ENCODE data around the gene SLC32A1.

Gene SLC32A1

DNA sequence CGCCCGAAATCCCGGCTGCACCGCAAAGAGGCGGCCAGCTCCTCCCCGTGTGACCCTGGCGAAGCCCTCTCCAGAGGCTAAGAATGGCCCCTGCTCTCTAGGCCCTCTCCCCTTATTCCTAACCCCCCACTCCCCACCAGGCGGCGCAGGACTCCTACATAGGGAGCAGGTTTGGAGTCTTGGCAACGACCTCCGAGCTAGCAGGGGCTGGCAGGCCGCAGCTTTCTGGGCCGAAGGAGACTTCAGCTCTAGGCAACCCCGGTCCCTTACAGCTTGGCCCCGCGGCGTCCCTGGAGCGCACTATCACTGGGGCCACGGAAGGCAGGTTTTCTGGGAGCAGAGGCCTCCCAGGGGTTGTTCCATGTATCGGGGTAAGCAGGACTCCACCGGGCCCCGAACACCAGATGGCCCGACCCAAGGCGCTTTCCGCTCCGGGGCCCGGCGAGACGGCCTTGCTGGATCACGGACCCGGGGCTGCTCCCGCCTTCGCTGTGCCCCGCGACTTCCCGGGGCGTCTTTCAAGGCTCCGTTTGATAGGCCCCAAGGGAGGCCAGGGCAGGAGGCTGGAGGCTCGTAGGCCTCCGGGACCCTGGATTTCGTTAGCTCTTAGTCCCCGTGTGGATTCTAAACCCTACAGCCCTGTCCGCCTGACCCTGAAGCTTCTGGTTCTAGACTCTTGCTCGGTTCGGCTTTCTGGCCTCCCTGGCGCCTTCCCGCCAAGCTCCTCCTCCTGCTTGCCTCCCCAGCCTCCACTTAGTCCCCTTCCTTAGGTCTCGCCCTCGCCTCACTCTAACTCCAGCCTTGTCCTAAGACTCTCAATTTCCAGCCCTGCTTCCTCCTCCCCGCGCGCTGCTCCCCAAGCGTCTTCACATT, 1.9 kb downstream of the SLC32A1 start:
- no peak for FAIRE-seq

DNA sequence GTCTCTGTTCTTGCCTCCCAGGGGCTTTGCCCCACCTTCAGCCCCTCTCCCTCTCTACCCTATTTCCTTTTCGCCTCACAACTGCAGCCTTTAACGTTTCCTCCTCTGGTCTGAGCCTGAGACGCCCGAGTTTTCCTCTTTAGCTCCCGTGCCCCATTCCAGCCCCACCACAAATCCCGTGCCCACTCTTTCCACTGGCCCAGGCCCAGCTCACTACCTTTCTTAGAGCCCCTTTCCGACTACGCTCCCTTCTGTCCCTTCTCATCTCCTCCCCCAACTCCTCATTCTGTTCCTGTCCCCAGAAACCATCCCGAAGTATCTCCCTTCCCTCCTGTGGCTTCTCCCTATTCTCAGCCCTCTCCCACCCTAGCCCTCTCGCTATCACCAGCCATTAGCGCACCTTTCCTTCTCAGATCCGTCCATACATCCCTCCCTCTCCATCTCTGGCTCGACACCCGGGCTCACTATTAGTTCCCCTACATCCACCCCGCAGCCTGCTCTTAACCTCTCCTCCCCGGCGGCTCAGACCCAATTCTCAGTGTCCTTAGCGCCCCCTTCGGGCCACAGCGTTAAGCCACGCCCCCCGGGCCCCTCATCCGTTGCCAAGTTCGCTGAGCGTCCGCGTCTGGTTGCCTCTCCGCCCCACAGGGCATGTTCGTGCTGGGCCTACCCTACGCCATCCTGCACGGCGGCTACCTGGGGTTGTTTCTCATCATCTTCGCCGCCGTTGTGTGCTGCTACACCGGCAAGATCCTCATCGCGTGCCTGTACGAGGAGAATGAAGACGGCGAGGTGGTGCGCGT, 2.7 kb downstream of the SLC32A1 start:
- FAIRE-seq = no peak

DNA sequence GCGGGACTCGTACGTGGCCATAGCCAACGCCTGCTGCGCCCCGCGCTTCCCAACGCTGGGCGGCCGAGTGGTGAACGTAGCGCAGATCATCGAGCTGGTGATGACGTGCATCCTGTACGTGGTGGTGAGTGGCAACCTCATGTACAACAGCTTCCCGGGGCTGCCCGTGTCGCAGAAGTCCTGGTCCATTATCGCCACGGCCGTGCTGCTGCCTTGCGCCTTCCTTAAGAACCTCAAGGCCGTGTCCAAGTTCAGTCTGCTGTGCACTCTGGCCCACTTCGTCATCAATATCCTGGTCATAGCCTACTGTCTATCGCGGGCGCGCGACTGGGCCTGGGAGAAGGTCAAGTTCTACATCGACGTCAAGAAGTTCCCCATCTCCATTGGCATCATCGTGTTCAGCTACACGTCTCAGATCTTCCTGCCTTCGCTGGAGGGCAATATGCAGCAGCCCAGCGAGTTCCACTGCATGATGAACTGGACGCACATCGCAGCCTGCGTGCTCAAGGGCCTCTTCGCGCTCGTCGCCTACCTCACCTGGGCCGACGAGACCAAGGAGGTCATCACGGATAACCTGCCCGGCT, 3.4 kb downstream of the SLC32A1 start:
- no peak for FAIRE-seq

DNA sequence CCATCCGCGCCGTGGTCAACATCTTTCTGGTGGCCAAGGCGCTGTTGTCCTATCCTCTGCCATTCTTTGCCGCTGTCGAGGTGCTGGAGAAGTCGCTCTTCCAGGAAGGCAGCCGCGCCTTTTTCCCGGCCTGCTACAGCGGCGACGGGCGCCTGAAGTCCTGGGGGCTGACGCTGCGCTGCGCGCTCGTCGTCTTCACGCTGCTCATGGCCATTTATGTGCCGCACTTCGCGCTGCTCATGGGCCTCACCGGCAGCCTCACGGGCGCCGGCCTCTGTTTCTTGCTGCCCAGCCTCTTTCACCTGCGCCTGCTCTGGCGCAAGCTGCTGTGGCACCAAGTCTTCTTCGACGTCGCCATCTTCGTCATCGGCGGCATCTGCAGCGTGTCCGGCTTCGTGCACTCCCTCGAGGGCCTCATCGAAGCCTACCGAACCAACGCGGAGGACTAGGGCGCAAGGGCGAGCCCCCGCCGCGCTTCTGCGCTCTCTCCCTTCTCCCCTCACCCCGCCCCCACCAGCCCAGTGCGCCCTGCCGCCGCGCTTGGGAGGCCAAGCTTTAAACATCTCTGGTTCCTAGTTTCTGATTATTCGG, 4.0 kb downstream of the SLC32A1 start:
- FAIRE-seq = no peak

DNA sequence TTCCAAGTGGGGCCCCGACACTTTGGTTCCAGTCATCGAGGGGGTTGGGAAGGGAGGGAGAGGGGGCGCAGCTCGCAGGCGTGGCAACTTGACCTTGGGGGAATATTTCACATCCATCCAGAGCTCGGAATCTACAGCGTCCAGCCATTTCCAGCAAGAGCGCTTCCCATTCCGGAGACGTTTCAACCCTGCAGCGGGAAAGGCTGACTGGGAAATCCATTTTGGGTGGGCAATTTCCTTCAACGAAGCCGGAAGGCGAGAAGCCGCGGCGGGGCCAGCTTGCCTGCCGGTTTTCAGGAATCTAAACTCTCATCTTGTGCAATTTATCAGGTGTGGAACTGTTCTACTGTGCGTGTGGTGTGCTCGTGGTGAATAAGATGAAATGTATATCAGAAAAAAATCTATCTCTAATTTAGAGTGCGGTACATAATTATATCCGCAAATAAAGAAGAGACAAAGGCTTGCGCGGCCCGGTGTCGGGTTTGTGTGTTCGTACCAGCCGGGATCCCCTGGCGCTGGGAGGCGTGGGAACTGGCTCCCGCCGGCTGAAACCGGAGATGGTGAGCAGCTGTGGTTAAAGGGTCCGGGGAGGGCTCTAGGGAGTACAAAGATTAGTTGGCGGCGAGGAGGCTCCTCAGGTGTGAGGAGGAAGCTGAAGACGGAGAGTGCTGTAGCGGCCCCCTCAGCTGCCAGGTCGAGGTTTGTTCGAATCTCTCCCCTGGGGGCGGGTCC, 4.8 kb downstream of the SLC32A1 start:
- FAIRE-seq = no peak

DNA sequence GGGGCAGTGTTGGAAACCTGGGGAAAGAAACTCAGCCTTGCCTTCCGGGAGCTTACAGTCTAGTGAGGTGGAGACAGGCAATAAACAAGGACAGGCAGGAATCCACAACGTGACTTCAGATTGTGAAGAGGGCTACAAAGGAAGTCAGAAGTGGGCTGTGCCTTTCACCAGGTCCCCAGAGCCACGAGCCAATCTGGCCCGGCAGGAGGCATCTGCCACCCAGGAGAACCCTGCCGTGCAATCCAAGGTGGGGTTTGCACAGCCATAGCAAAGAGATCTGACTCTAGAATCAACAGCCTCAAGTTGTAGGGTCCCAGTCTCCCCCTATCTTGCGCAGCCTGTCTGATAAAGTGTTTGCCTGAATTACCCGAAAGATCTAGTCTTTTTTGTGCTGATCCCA, 5.5 kb downstream of the SLC32A1 start:
- FAIRE-seq = no peak

DNA sequence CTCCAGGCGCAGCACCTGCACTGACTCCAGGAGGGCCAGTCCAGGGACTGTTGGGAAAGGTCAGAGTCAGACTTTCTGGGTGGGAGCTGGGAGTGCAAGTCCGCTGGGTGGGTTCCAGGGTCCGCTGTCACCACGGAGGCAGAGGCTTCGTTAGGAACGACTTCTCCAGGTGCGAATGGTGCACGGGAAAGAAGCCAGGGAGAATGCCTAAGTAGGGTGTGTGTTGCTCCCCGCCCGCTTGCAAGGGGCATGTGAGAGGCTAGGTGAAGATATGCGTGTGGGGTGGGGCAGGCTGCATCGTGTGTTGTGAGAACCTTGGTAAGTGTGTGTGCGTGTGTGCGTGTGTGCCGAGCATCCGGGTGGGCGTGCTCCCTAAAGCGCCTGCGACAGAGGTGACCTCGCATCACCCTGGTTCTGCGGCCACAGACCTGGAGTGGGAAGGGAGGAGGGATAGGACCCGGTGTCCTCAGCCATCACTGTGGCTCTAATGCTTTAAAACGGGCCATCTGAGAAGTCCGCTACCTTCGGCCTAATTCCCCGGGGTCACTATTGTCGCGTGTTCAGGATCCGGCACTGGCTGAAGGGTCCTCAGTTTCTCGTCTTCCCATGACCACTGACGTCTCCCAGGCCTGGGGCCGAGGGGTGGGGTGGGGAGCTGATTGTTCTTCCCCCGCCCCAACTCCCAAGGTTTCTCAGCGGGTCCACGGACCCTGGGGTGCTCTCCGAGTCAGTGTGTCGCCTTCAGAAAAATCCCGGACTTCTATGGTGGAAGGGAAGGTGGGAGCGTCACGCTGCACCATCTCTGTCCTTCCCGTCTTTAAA, 6.1 kb downstream of the SLC32A1 start:
- no peak for FAIRE-seq

DNA sequence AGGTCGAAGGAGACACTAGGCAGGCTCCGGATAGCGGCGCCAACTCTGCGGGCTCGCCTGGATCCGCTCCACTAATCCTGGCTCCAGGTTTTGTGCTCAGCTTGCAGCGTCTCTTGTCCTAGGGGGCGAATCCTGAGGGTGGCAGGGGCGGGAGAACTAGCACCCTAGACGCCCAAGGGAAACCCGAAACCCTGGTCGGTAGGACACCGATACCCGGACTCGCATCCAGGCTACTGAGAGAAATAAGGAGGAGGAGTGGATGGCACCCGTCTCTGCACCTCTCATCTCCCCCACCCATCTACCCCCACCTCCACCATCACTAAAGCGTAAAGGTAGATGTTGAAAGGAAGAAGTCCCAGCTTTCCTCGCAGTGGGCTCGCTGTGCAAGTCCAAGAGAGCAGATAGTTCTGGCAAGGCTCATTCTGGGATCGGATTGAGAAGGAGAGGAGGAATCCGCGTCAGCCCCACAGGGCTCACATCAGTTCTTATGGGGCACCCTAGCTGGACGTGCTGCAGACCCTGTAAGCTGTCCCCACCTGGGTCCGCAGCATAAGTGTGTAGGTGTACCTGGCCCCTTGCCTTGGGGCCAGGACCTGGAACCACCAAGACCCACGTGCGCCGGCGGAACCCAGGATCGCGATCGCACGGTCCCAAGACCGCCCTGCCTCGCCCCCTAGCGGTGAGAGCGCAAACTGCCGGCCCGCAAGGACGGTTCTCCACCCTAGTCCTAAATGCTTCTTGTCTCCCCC, 6.9 kb downstream of the SLC32A1 start:
- no peak for FAIRE-seq

DNA sequence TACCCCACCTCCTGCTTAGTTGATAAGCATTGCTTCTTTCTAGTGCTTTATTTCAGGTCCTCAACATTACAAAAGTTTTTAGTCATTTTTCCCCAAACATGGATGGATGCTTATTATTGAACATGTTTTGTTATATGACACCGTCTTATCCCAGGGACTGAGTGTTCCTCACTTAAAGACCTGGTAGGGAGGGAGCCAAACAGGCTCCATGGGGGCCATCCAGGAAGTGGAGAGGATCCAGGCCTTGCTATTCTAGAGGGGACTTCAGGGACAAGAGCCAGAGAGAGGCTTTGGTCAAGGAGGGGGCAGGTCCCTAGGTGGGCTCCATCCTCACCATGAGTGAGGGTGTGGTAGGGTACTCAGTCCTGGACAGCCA, 7.4 kb downstream of the SLC32A1 start:
- FAIRE-seq = no peak

DNA sequence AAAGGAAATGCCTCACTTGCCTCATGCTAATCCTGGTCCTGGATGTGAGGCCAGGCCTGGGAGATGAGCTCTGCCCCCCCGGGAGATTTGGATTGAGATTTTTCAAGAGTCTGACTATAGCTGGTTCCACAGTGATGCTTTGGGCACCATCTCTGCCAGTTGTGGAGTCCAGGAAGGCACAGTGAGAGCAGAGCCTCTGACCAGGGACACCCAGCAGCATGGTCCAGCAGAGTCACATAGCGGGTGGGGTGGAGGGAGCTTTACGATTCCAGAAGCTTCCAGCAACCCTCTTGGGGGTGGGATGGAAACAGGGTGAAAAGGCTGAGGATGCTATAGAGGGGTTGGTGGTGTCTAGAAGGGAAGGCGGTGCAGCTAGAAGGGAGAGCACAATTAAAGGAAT, 8.7 kb downstream of the SLC32A1 start:
- no peak for FAIRE-seq

DNA sequence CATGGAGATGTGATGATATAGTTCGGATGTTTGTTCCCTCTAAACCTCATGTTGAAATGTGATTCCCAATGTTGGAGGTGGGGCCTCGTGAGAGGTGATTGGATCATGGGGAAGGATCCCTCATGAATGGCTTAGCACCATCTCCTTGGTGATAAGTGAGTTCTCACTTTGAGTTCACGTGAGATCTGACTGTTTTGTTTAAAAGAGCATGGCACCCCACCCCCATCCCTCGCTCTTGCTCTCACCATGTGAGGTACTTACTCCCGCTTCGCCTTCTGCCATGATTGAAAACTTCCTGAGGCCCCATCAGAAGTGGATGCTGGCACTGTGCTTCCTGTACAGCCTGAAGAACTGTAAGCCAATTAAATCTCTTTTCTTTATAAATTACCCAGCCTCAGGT, 10.9 kb downstream of the SLC32A1 start:
- FAIRE-seq = no peak

DNA sequence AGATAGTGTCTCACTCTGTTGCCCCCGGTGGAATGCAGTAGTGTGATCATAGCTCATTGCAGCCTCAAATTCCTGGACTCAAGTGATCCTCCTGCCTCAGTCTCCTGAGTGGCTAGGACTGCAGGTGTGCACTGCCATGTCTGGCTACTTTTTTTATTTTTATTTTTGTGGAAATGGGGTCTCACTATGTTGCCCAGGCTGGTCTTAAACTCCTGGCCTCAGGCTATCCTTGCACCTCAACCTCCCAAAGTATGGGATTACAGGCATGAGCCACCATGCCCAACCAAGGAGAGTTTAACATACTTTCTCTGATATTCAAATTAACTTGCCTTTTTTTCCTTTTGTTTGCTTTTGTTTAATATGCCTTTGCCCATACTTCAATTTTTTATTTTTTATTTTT, 13.6 kb downstream of the SLC32A1 start:
- FAIRE-seq = no peak

DNA sequence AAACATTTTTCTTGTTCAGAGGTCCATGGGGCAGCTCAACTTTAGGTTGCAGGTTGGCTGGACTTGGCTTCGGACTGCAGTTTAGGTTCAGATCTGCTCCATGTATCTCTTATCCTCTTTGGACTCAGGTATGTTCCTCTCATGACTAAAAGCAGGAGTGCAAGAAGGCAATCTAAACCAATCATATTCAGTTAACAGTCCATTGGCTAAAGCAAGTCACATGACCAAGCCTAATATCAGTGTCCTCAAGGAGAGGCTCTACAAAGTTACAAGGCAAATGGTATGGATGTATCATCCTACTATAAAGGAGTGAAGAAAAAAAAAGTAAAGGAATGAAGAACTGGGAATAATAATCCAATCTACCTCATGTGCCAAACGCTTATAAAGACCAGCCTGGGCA, 21.5 kb downstream of the SLC32A1 start:
- no peak for FAIRE-seq

DNA sequence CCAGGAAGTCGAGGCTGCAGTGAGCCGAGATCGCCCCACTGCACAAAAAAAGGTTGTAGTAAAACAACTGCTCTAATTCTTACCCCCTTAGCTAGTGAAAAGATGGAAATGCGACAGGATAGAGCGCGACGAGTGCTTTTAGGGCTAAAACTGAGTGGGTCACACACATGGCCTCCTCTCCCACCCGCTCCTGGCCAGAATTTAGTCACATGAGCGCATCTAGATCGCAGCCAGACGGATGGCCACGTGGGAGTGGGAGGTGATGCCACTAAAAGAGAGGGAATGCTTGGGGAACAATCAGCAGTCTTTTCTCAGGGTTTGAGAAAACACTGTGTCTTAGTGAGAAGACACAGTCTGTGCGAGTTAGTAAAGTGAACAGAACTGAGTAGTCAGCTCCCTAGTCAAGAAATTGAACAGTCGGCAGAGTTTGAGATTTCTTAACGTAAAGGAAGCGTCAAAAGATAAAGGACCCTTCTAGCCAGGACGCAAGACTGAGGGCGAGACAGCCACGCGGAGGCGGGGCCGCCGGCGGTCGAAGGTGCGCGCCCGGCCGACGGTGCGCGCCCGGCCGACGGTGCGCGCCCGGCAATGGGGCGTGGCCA, 23.3 kb downstream of the SLC32A1 start:
- no peak for FAIRE-seq

DNA sequence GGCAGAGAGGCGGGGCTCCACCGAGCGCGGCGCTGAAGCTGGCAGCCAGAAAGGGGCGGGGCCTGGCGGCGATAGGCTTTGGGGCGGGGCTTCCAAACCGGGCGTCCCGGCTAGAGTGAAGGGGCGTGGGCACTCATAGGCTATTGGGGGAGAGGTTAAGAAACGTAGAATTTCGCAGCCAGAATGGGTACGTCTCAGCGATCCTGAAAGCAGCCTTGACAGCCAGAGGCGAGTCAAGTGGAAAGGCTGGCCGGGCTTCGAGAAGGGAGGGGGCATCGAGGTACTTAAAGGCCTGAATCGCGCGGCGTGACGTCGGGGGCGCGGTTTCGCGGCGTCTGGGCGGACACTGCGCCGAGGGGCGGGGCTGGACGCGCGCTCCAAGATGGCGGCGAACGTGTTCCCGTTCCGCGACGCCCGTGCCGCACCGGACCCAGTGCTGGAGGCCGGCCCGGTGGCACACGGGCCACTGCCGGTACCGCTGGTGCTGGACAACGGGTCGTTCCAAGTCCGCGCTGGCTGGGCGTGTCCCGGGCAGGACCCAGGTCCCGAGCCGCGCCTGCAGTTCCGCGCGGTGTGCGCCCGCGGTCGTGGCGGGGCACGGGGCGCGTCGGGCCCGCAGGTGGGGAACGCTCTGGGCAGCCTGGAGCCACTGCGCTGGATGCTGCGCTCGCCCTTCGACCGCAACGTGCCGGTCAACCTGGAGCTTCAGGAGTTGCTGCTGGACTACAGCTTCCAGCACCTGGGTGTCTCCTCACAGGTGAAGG, 24.0 kb downstream of the SLC32A1 start, which contains the start of gene ACTR5:
TSS of gene ACTR5 (plus strand) at position 364 of the 764 bp plus-strand sequence. CDS start at position 383, 19 bp downstream.
- no peak for FAIRE-seq

DNA sequence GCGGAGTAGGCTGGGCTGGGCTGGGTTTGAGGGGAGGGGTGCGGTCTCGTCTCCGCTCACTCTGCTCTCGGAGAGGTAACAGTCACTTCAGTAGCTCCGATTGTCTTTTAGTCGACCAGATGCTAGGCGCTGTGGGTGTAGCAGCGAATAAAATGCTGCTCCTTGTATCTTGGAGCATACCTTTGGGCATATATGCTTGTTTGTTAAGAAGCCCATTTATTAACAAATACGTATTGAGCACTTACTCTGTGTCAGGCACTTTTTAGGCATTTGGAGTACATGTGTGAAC, 24.5 kb downstream of the SLC32A1 start:
- no peak for FAIRE-seq

DNA sequence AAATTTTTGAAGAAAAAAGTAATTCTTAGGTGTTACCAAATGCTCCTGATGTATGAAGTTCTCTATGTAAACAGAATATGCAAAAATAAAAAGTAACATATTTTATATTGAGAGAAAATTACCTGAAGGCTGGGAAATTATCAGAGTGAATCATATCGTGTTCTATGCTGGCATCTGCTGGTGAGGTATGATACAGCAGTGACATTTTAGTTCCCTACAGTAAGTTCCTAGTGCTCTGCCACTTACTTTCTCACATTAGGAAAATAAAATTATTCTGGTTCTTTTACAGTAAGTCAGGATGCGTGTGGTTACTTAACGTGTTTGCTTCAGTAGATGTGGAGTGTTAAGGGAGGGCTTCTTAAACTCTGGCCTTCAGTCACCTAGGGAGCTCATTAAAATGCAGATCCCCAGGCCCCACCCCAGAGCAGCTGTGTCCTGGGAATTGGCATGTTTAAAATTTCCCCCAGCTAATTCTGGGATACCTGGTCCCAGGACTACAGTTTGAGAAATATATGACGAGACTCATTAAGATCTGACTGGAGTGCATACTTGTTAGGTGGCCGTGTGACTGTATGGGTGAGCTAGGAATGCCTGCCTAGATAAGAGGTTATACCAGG, 27.2 kb downstream of the SLC32A1 start:
- peak; percentile 20 for FAIRE-seq

DNA sequence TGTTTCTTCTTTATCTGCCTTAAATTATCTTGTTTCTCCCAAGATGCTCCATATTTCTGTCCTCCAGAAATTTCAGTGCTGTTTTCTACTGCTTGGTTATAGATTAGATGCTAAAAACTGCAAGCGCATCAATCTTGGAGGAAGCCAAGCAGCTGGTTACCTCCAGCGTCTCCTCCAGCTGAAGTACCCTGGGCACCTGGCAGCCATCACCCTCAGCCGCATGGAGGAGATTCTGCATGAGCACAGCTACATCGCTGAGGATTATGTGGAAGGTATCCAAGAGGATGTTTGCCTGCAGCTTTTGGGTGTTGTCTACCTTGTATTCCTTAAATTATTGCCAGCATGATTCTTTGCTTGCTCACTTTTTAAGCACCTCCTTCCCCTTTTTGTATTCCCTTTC, 27.7 kb downstream of the SLC32A1 start:
- no peak for FAIRE-seq

DNA sequence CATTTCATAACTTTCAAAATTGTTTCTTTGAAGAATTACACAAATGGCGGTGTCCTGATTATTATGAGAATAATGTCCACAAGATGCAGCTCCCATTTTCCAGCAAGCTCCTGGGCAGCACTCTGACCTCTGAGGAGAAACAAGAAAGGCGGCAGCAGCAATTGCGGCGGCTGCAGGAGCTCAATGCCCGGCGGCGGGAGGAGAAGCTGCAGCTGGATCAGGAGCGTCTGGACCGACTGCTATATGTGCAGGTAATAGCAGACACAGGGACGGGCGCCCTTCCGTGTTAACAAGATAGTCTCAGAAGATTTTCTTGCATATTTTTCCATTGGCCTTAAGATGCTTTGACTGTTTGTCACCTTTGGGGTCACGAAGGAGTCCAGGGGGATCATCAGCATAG, 30.6 kb downstream of the SLC32A1 start:
- FAIRE-seq = no peak
